ENCODE measurements around the gene PLEKHA8.

The PLEKHA8 gene

GRCh38 chr7:30135301-30136116 is 107.3 kb downstream of the PLEKHA8 start:
- TF ChIP-seq, protein P1, sequence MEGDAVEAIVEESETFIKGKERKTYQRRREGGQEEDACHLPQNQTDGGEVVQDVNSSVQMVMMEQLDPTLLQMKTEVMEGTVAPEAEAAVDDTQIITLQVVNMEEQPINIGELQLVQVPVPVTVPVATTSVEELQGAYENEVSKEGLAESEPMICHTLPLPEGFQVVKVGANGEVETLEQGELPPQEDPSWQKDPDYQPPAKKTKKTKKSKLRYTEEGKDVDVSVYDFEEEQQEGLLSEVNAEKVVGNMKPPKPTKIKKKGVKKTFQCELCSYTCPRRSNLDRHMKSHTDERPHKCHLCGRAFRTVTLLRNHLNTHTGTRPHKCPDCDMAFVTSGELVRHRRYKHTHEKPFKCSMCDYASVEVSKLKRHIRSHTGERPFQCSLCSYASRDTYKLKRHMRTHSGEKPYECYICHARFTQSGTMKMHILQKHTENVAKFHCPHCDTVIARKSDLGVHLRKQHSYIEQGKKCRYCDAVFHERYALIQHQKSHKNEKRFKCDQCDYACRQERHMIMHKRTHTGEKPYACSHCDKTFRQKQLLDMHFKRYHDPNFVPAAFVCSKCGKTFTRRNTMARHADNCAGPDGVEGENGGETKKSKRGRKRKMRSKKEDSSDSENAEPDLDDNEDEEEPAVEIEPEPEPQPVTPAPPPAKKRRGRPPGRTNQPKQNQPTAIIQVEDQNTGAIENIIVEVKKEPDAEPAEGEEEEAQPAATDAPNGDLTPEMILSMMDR (IDR thresholded peaks at IDR 0.05) = no peak
- peak; percentile 81 to 85 for DNase-seq
- Histone ChIP-seq H3K36me3 (no peaks in the 10 kb centered on the region), H3K4me1 (peaks cover 0 to 50% (median 27%) of the 10 kb centered on the region in 4 donors), H3K27me3 (no peaks in the 10 kb centered on the region), H3K4me3 (peak overlapping the region; percentile 90 to 91), H3K27ac (peak overlapping the region; percentile 92 to 95), H3K9me3 (no peaks in the 10 kb centered on the region)
- intact Hi-C loops (cut with DNase I; ENCODE audit: low total_unique reads) = loop anchor here (5.0 to 10.0 kb wide), 2 partner anchors 108 to 149 kb away; partner anchors contain the start of genes FKBP14, PLEKHA8 and ZNRF2

DNA sequence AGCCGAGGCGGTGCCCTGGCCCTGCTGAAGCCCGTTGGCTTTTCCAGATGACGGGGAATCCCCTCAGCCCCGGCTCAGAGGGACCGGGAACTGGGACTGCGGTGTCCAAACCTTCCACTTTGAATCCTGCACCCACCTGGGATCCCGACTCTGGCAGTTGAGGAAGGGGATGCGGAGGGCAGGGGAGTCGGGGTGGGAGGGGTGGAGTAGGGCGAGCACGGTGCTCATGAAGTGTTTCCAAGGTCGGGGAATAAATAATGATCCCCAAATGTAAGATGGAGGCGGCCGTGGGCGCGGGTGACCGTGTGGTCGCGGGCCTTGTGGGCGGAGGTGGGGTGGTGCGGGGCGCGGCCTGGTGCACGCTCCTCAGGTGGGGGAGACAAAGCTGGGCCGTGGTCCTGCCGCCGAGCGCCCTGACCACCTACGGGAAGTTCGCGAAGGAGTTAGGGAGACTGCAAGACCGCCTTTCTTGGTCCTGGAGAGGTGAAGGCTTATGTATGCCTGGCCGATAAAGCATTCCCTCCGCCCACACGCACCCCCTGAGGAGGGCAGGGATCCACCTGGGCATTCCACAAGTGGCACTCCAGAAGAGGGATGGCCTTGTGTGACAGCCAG is 108.0 kb downstream of the PLEKHA8 start:
- peaks cover 0 to 57% (median 27%) of the 10 kb centered on the region in 4 donors for H3K4me1 ChIP-seq

DNA sequence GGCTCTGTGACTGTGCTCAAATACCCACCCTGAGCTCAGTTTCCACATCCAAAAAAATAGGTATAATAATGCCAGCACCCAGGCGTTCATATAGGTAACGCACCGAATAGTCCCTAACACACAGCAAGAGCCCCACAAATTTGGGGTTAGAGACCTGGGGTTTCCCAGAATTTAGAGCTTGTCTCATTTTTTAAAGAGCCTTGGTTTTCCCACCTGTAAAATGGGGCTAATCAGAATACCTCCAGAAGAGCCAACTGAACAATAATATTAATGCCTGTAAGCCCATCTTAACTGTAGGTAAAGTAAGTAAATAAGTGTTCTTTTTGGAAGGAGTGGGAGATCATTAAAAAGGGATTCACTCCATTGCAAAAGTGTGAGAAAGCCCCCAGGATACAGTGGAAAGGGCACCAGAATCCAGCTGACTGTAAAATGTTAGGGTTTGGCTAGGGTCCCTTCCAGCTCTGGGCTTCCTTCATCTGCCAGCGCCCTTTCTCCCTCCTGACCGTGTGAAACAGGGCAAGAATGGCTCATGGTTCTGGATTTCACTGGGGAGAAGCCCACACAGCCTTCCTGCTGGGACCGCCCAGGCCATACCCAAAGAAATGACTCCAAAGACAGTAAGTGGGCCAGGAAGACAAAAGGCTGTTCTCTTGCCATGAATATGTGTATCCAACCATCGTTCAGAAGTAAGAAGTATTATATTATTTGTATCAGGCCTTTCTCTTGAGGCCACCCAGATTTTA is 108.7 kb downstream of the PLEKHA8 start:
- Histone ChIP-seq H3K27me3 (no peaks in the 10 kb centered on the region), H3K9me3 (no peaks in the 10 kb centered on the region), H3K4me3 (peak overlapping the region; percentile 90 to 91), H3K4me1 (peaks cover 0 to 64% (median 34%) of the 10 kb centered on the region in 4 donors), H3K36me3 (no peaks in the 10 kb centered on the region), H3K27ac (peak overlapping the region; percentile 92 to 95)
- TF ChIP-seq, protein P1 (IDR thresholded peaks at IDR 0.05) = no peak
- no peak for DNase-seq
- intact Hi-C loops (cut with DNase I; ENCODE audit: low total_unique reads) = loop anchor here (5.0 to 10.0 kb wide), 2 partner anchors 110 to 148 kb away; partner anchors contain the start of genes FKBP14, PLEKHA8 and ZNRF2

More for the DNA sequence above, 108.0 kb downstream of the PLEKHA8 start:
- TF ChIP-seq, protein P1 (IDR thresholded peaks at IDR 0.05) = no peak
- Histone ChIP-seq H3K36me3 (no peaks in the 10 kb centered on the region), H3K9me3 (no peaks in the 10 kb centered on the region), H3K4me3 (peak overlapping the region; percentile 90 to 91), H3K27ac (peak overlapping the region; percentile 92 to 95), H3K27me3 (no peaks in the 10 kb centered on the region)
- intact Hi-C loops (cut with DNase I; ENCODE audit: low total_unique reads) = loop anchor here (5.0 to 10.0 kb wide), 2 partner anchors 109 to 149 kb away; partner anchors contain the start of genes FKBP14, PLEKHA8 and ZNRF2
- no peak for DNase-seq

DNA sequence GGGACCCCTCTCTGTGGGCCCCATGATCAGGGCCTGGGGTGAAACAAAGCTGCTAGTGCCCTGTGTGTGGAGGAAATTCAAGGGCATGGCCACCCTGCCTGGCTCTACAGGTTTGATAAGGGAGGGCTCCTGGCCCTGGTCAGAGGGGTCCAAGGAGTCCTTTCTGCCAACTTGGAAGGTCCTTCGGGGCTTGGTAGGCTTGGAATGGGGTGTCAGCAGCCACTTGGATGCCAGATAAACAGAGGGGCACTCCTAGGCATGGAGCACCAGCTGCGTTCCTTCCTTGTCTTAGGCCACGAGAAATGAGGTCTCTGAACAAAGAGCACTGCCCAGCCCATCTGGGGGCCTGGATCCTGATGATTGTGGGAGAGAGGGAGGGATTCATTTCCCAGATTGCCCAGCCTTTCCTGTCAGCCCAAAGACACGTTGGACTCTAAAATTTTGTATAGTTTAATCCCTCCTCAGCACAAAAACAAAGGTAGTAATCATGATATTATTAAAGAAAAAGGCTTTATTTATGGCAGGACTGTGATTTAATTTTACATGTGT is 111.7 kb downstream of the PLEKHA8 start:
- Histone ChIP-seq H3K4me1 (peaks cover 0 to 88% (median 54%) of the 10 kb centered on the region in 4 donors), H3K9me3 (no peaks in the 10 kb centered on the region), H3K36me3 (no peaks in the 10 kb centered on the region), H3K27ac (peak overlapping the region; percentile 45 to 92), H3K27me3 (no peaks in the 10 kb centered on the region), H3K4me3 (no peak overlapping the region)
- DNase-seq = no peak
- TF ChIP-seq, protein P1 (IDR thresholded peaks at IDR 0.05) = no peak
- intact Hi-C loops (cut with DNase I; ENCODE audit: low total_unique reads) = loop anchor here (5.0 to 10.0 kb wide), 2 partner anchors 113 to 145 kb away; partner anchors contain the start of genes FKBP14, PLEKHA8 and ZNRF2

DNA sequence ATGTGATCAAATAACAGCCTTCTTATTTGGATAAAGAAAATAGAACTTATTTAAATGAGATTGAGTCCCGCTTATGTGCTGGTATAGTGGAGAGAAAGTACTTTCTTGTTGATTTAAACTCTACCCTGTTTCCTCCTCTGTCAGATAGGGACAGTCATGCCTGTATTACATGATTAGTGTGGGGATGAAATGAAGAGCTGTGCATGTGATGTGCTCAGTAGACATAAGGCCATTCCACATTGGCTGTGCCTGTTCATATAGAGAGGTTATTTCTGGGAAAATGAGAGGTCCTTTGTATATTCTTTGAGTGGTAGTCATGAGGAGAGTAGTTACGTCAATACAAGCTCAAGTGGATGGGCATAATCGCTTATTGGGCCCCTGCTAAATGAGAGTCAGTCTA is 112.2 kb downstream of the PLEKHA8 start:
- no peaks in the 10 kb centered on the region for H3K27me3 ChIP-seq
- peaks cover 0 to 94% (median 56%) of the 10 kb centered on the region in 4 donors for H3K4me1 ChIP-seq
- no peak overlapping the region for H3K4me3 ChIP-seq
- intact Hi-C loops (cut with DNase I; ENCODE audit: low total_unique reads) = no loop called here
- no peaks in the 10 kb centered on the region for H3K9me3 ChIP-seq
- DNase-seq = no peak
- H3K36me3 ChIP-seq = no peaks in the 10 kb centered on the region
- TF ChIP-seq, protein P1 (IDR thresholded peaks at IDR 0.05) = no peak
- peak overlapping the region; percentile 25 to 63 for H3K27ac ChIP-seq
